Small intestine (tissue), 7 donors: ENCODE results near the gene ECHS1. TPM values are rescaled to one million over a fixed set of nuclear protein-coding genes. Genes with fewer than 3 reads are reported as not detected.

Experiments used
- DNase-seq, 2 donors: peaks; one replicate each; pipeline versions ENCODE4 v3.0.0 to v3.0.0-alpha.2; 2013
- FAIRE-seq: peaks from 2 replicates; lab custom pipeline; 2012; peaks lifted over from hg19 to GRCh38; lab: Jason Lieb, UNC
- H3K27ac ChIP-seq, 3 donors: one replicate each; pipeline ENCODE4 v1.5.1; 2013; ENCODE audit warnings: low read length in 2 of 3, mild to moderate bottlenecking in 2 of 3, control low read depth in 1 of 3, inconsistent platforms in 1 of 3, low read depth in 1 of 3, moderate library complexity in 1 of 3
- H3K27me3 ChIP-seq, 3 donors: one replicate each; pipeline ENCODE4 v1.6.1; 2013; ENCODE audit warnings: low read length in 3 of 3, inconsistent platforms in 1 of 3; ENCODE audit not compliant: control insufficient read depth in 3 of 3, insufficient read depth in 3 of 3
- H3K36me3 ChIP-seq, 3 donors: one replicate each; pipeline ENCODE4 v1.6.1; 2013; ENCODE audit warnings: low read length in 3 of 3, inconsistent platforms in 1 of 3, low read depth in 1 of 3, mild to moderate bottlenecking in 1 of 3, moderate library complexity in 1 of 3; ENCODE audit not compliant: control insufficient read depth in 3 of 3, insufficient read depth in 2 of 3
- H3K4me1 ChIP-seq, 3 donors: one replicate each; pipeline ENCODE4 v1.6.1; 2013; ENCODE audit warnings: low read length in 2 of 3, inconsistent platforms in 1 of 3, low read depth in 1 of 3, mild to moderate bottlenecking in 1 of 3, moderate library complexity in 1 of 3; ENCODE audit not compliant: control insufficient read depth in 3 of 3, insufficient read depth in 2 of 3
- H3K4me3 ChIP-seq, 3 donors: one replicate each; pipeline ENCODE4 v1.5.1; 2013; ENCODE audit warnings: low read length in 3 of 3, control low read depth in 1 of 3, inconsistent platforms in 1 of 3, low read depth in 1 of 3, mild to moderate bottlenecking in 1 of 3, moderate library complexity in 1 of 3
- H3K9me3 ChIP-seq, 2 donors: one replicate each; pipeline ENCODE4 v1.6.1; 2013; ENCODE audit warnings: low read depth in 1 of 2, low read length in 1 of 2; ENCODE audit not compliant: control insufficient read depth in 2 of 2, insufficient read depth in 1 of 2
- WGBS, 3 donors: extraction: QIAGEN DNeasy Blood & Tissue Kit; methylation state at CpG; one replicate each; pipeline ENCODE4 v1.1.7; 2013; 5-methylcytosine and 5-hydroxymethylcytosine counted together
- polyA plus RNA-seq, 4 donors: library from polyadenylated mRNA; stranded (reverse) in 3 of 4; unstranded in 1 of 4; fragments of 200-250 nt in 3 of 4; fragments of 120-200 nt in 1 of 4; gene quantifications; one replicate each; pipeline versions ENCODE4 v1.2.1 to v1.2.3, GENCODE V29; 2013
- donor health status: healthy with polysubstance abuse.
- donor health status: control.
- donor health status: control.
- donor health status: Bipolar disorder and iron deficiency.
- donor health status: healthy.

Gene ECHS1
- polyA plus RNA-seq, 4 donors = 140 to 371 (median 225) TPM

GRCh38 chr10:133350283-133350949 lies 22.7 kb downstream of the ECHS1 start:
- WGBS, 3 donors = 77 to 80% (median 77%) methylated on average over 11 to 12 of the region's 12 CpGs
- H3K27me3 ChIP-seq = no peaks in the 10 kb centered on the region
- peak overlapping the region in 1 of 3 donors; percentile 8 for H3K27ac ChIP-seq
- peaks cover 0 to 57% (median 0%) of the 10 kb centered on the region in 3 donors for H3K36me3 ChIP-seq
- FAIRE-seq = no peak
- H3K4me3 ChIP-seq = no peak overlapping the region
- DNase-seq = no peak
- peaks cover 0 to 30% (median 2%) of the 10 kb centered on the region in 3 donors for H3K4me1 ChIP-seq
- H3K9me3 ChIP-seq = peaks cover 0 to 6% of the 10 kb centered on the region in 2 donors

DNA sequence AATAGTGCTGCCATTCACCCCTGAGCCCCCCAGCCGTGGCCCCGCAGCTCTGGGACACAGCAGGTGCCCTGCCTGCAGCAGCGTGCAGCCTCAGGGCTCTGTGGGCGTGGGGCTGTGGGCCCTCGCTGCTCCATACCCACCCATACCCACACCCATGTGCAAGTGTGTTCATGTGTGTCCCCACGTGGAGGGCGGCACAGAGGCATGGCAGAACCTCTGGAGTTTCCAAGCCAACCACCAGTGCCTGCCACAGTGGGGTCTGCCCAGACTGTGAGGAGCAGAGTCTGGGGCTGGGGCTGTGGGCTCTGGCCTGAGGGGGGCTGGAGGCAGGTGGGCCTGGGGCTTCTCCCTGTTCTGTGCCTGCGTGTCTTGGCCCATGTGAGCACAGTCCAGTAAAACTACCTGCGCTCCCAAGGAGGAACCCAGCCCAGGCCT lies 23.6 kb downstream of the ECHS1 start:
- peak overlapping the region in 1 of 3 donors; percentile 18 for H3K4me3 ChIP-seq
- peaks cover 0 to 49% (median 0%) of the 10 kb centered on the region in 3 donors for H3K36me3 ChIP-seq
- 52 to 64% (median 60%) methylated on average over 8 to 9 of the region's 9 CpGs for WGBS, 3 donors
- H3K27ac ChIP-seq = no peak overlapping the region
- H3K4me1 ChIP-seq = peaks cover 0 to 30% (median 2%) of the 10 kb centered on the region in 3 donors
- peaks cover 0 to 10% of the 10 kb centered on the region in 2 donors for H3K9me3 ChIP-seq
- H3K27me3 ChIP-seq = no peaks in the 10 kb centered on the region
- DNase-seq (no peak), FAIRE-seq (no peak)

DNA sequence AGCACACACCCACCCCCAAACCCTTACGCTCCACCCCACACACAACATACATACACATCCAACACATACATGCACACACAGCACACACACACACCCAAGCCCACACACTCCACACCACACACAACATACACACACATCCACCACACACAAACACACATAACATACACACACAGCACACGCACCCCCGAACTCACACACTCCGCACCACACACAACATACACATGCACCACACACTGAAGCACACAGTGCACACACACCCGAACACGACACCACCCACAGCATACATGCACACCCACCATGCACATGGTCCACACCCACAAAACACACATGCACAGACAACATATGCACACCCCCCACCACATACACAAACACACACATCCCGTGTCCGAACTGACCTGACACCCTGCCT lies 24.0 kb downstream of the ECHS1 start:
- Histone ChIP-seq H3K4me3 (peak overlapping the region in 1 of 3 donors; percentile 18), H3K4me1 (peaks cover 0 to 30% (median 2%) of the 10 kb centered on the region in 3 donors), H3K9me3 (peaks cover 0 to 12% of the 10 kb centered on the region in 2 donors), H3K36me3 (peaks cover 0 to 45% (median 0%) of the 10 kb centered on the region in 3 donors), H3K27me3 (no peaks in the 10 kb centered on the region), H3K27ac (no peak overlapping the region)
- no peak for FAIRE-seq
- WGBS, 3 donors = 77 to 82% (median 82%) methylated on average over 8 of the region's 8 CpGs
- no peak for DNase-seq

DNA sequence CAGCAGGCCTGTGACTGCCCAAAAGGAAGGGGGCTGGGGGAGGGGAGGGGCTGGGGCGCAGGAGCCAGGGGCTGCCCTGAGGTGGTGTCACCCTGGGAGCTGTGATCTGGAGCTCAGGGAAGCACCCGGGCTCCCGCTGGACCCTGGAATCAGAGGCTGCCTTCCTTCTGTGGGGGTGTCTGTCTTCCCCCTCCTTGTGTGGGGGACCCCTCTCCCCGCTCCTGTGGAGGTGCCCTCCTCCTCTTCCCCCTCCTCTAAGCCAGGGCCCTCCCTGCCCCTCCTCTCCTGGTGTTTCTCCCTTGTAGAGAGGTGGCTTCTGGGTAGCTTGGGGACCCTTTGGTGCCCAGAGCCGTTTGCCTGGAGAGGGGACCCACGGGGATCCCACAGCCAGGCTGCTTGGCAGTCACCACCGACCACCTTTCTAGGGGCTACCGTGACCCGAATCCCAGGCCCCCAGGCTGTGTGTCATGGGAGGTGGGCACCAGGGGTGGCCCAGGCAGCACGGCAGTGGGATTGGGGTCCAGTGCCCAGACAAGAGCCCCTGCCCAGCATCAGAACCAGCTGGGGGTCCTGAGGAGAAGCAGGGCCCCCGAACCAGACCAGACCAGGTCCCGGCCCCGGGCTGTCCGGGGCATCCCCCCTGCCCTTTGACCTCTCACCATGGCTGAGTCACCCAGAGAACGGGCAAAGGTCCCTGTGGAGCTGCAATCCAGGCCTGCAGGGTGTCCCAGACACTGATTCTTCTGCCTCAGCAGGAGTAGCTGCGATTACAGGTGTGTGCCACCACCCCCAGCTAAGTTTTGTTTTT lies 25.2 kb downstream of the ECHS1 start:
- WGBS, 3 donors = 11 to 39% (median 29%) methylated on average over 11 to 16 of the region's 16 CpGs
- peaks cover 0 to 36% (median 0%) of the 10 kb centered on the region in 3 donors for H3K36me3 ChIP-seq
- H3K4me1 ChIP-seq = peaks cover 0 to 37% (median 2%) of the 10 kb centered on the region in 3 donors
- H3K9me3 ChIP-seq = peaks cover 0 to 12% of the 10 kb centered on the region in 2 donors
- no peak for FAIRE-seq
- peak; percentile 82 to 91 for DNase-seq
- peak overlapping the region in 2 of 3 donors; percentile 55 to 75 for H3K4me3 ChIP-seq
- H3K27ac ChIP-seq = peak overlapping the region; percentile 76 to 97 (median 93)
- H3K27me3 ChIP-seq = peaks cover 0 to 3% (median 0%) of the 10 kb centered on the region in 3 donors

- Histone ChIP-seq H3K27me3 (peaks cover 0 to 3% (median 0%) of the 10 kb centered on the region in 3 donors), H3K36me3 (peaks cover 0 to 21% (median 0%) of the 10 kb centered on the region in 3 donors), H3K9me3 (peaks cover 0 to 12% of the 10 kb centered on the region in 2 donors), H3K4me3 (no peak overlapping the region), H3K27ac (peak overlapping the region in 2 of 3 donors; percentile 37 to 93), H3K4me1 (peaks cover 0 to 42% (median 2%) of the 10 kb centered on the region in 3 donors)
- 44 to 47% (median 47%) methylated on average over 10 to 11 of the region's 11 CpGs for WGBS, 3 donors
- FAIRE-seq = no peak
- DNase-seq = peak in 1 of 2 donors; percentile 24
Observed at GRCh38 chr10:133346413-133346812, 26.7 kb downstream of the ECHS1 start.

GRCh38 chr10:133344236-133344635 lies 28.9 kb downstream of the ECHS1 start:
- Histone ChIP-seq H3K4me3 (no peak overlapping the region), H3K36me3 (peaks cover 0 to 2% (median 0%) of the 10 kb centered on the region in 3 donors), H3K9me3 (peaks cover 0 to 10% of the 10 kb centered on the region in 2 donors), H3K27me3 (peaks cover 0 to 3% (median 0%) of the 10 kb centered on the region in 3 donors), H3K4me1 (peaks cover 0 to 31% (median 2%) of the 10 kb centered on the region in 3 donors), H3K27ac (no peak overlapping the region)
- 71 to 88% (median 75%) methylated on average over 5 of the region's 5 CpGs for WGBS, 3 donors
- DNase-seq = no peak
- FAIRE-seq = no peak

- no peak for FAIRE-seq
- Histone ChIP-seq H3K27ac (peak overlapping the region in 2 of 3 donors; percentile 89 to 90), H3K36me3 (no peaks in the 10 kb centered on the region), H3K9me3 (peaks cover 0 to 10% of the 10 kb centered on the region in 2 donors), H3K4me3 (peak overlapping the region in 1 of 3 donors; percentile 28), H3K27me3 (peaks cover 0 to 3% (median 3%) of the 10 kb centered on the region in 3 donors), H3K4me1 (peaks cover 0 to 30% (median 2%) of the 10 kb centered on the region in 3 donors)
- WGBS, 3 donors = 7 to 45% (median 23%) methylated on average over 9 of the region's 9 CpGs
- peak; percentile 53 to 85 for DNase-seq
Observed at GRCh38 chr10:133343558-133343957, 29.6 kb downstream of the ECHS1 start.

DNA sequence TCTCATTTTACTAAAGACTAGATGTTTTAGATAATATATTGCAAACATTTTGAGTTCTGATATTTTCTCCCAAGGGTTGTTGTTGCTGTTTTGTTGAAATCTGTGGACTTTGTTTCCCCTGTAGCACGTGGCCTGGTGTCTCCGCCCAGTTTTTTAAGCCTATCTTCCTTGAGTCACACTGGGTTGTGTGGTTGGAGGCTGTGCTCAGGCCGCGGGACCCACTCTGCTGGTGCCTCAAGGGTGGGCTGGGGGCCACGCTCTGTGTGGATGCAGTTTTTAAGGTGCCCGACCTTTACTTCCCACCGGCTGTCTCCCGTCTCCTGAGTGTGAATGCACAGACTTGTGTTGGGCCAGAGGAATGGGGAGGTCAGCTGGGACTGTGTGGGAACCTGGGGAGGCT lies 30.2 kb downstream of the ECHS1 start:
- DNase-seq = peak; percentile 45 to 78
- peak overlapping the region in 1 of 3 donors; percentile 28 for H3K4me3 ChIP-seq
- FAIRE-seq = no peak
- 41 to 66% (median 52%) methylated on average over 8 of the region's 8 CpGs for WGBS, 3 donors
- H3K27me3 ChIP-seq = peaks cover 0 to 9% (median 9%) of the 10 kb centered on the region in 3 donors
- H3K9me3 ChIP-seq = peaks cover 0 to 10% of the 10 kb centered on the region in 2 donors
- H3K27ac ChIP-seq = peak overlapping the region; percentile 0 to 90 (median 89)
- no peaks in the 10 kb centered on the region for H3K36me3 ChIP-seq
- peaks cover 0 to 25% (median 2%) of the 10 kb centered on the region in 3 donors for H3K4me1 ChIP-seq
